ENCODE results near the gene LRRC51.

Gene LRRC51

DNA sequence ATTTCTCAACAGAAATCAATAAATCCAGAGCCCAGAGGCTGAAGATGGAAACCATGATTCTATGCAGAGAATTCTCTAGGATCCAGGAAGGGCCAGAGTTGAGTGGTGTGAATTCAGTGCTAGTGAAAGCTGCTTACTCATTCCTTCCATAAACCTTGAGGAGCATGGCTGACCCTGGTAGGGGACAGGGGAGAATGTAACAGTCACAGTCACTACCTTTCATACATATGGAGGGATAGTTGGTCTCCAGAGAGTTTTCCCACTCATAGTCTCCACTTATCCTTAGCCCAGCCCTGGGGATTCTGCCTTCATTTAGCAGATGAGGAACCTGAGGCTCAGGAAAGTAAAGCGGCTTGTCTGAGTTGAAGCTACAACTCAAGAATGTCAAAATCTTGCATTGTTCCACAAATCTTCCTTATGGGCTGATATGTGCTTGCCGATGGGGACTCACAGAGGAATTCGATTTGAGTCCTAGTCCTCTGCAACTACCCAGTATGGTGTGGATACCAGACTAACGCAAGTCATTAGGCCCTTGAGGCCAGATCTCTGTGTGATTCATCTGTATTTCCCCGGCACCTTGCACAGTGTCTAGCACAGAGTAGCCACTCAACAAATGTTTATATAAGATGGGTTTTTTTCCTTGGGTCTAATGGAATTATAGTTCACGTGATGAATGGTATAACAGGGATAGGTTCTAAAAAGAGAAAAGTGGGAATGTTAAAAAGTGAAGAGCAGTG lies 35.5 kb downstream of the LRRC51 start:
- H3K4me3 ChIP-seq (ENCODE audit: low read depth, low read length) = no peak overlapping the region
- TF ChIP-seq, protein P1, sequence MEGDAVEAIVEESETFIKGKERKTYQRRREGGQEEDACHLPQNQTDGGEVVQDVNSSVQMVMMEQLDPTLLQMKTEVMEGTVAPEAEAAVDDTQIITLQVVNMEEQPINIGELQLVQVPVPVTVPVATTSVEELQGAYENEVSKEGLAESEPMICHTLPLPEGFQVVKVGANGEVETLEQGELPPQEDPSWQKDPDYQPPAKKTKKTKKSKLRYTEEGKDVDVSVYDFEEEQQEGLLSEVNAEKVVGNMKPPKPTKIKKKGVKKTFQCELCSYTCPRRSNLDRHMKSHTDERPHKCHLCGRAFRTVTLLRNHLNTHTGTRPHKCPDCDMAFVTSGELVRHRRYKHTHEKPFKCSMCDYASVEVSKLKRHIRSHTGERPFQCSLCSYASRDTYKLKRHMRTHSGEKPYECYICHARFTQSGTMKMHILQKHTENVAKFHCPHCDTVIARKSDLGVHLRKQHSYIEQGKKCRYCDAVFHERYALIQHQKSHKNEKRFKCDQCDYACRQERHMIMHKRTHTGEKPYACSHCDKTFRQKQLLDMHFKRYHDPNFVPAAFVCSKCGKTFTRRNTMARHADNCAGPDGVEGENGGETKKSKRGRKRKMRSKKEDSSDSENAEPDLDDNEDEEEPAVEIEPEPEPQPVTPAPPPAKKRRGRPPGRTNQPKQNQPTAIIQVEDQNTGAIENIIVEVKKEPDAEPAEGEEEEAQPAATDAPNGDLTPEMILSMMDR (IDR thresholded peaks at IDR 0.05; ENCODE audit: insufficient read depth, low read depth, low read length, missing control alignments) = no peak
- DNase-seq (ENCODE audit: low read depth) = no peak

DNA sequence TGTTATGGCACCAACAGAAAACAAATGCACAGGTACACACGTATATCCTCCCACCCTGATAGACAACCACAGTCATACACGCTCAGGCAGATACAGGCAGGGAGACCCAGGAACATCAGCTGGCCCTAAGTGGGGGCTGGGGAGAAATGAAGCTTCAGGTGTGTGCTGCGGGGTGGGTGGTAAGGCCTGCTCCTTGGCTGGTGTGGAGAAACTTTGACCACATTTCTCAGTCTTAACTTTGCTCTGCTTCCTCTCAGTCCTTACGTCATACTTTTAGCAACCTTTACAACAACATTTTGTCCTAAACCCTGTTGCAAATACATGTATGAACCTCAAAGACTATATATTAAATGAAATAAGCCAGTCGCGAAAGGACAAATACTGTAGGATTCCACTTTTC lies 38.5 kb downstream of the LRRC51 start:
- TF ChIP-seq, protein P1 (IDR thresholded peaks at IDR 0.05; ENCODE audit: insufficient read depth, low read depth, low read length, missing control alignments) = no peak
- no peak for DNase-seq (ENCODE audit: low read depth)
- H3K4me3 ChIP-seq (ENCODE audit: low read depth, low read length) = no peak overlapping the region

DNA sequence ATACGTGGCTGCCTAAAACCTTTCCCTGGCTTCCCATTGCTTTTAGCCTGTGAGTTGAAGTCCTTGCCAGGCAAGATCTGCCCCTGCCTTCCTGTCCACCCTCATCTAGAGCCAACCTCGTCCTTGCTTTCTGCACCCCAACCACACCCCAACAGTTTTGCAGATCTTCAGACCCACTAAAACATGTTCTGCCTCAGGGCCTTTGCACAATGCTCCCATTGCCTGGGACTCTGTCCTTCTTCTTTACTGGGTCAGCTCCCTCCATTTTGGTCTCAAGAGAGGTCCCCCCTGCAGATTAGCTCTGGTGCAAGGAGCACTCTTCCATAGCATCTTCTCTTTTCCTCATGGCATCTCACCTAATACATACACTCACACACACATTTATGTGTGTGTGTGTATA lies 40.3 kb downstream of the LRRC51 start:
- TF ChIP-seq, protein P1 (IDR thresholded peaks at IDR 0.05; ENCODE audit: insufficient read depth, low read depth, low read length, missing control alignments) = no peak
- DNase-seq (ENCODE audit: low read depth) = no peak
- H3K4me3 ChIP-seq (ENCODE audit: low read depth, low read length) = no peak overlapping the region

DNA sequence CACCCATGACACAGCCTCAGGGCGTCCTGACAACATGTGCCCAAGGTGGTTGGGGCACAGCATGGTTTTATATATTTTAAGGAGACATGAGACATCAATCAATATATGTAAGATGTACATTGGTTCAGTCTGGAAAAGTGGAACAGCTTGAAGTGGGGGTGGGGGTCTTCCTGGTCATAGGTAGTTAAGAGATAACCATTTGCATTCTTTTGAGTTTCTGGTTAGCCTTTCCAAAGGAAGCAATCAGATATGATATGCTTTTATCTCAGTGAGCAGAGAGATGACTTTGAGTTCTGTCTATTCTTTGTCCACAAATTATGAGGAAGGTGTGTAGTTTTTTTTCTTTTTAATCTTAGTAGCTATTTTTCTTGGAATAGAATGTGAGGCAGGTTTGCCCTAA lies 42.0 kb downstream of the LRRC51 start:
- TF ChIP-seq, protein P1 (IDR thresholded peaks at IDR 0.05; ENCODE audit: insufficient read depth, low read depth, low read length, missing control alignments) = no peak
- H3K4me3 ChIP-seq (ENCODE audit: low read depth, low read length) = no peak overlapping the region
- DNase-seq (ENCODE audit: low read depth) = no peak

DNA sequence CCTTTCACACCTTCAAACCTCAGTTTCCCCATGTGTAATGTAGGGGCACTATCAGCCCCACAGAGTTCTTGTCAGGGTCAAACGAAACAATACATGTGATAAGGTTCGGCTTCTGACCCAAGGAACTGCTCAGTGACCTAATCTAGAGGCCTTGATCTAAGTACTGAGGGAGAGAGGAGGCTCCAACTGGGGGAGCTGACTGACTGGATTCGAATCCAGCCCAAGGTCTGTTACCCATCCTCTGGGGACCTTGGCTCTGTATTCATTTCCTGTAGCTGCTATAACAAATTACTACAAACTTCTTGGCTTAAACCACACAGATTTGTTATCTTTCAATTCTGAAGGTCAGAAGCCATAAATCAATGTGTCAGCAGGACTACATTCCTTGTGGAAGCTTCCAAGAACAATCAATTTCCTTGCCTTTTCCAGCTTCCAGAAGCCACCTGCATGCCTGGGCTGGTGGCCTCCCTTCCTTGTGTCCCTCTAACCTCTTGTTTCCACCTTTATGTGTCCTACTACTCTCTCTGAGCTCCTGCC lies 42.5 kb downstream of the LRRC51 start:
- H3K4me3 ChIP-seq (ENCODE audit: low read depth, low read length) = no peak overlapping the region
- DNase-seq (ENCODE audit: low read depth) = no peak
- TF ChIP-seq, protein P1 (IDR thresholded peaks at IDR 0.05; ENCODE audit: insufficient read depth, low read depth, low read length, missing control alignments) = no peak

DNA sequence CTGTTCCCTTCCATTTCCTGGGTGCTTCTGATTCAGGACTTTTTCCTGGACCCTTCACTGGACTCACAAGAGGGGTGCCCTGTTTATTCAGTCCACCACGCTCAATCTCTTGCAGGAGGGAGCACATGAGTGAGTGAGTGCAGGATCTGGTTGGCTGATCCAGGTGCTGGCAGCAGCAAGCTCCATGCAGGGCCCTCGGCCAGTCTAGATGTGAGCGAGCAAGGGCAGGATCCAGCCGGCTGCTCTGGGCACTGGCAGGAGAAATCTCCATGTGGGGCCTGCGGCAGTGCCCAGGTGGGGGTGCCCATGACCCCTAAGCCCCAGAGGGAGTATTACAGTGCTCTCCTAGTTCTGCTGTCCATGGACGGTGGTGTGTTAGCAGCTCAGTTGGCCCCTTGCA lies 43.4 kb downstream of the LRRC51 start:
- no peak for DNase-seq (ENCODE audit: low read depth)
- H3K4me3 ChIP-seq (ENCODE audit: low read depth, low read length) = no peak overlapping the region
- TF ChIP-seq, protein P1 (IDR thresholded peaks at IDR 0.05; ENCODE audit: insufficient read depth, low read depth, low read length, missing control alignments) = no peak

DNA sequence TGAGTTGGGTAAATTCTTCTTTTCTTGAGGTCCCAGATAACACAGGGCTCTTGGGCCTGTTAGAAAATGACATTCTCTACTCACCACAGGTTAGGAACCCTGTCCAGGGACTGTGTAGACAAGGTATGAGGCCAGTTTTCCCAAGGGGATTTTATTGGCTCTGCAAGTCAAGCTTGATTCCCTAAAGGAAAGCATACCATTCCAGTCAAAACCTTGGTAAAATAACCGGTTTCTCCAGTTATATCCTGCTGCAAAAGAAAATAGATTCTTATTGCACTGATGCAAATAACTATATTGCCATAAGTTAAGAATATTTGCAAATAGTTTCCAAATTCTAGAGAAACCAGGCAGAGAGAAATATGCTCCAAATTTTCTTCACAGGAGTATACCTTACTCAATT lies 45.3 kb downstream of the LRRC51 start:
- DNase-seq (ENCODE audit: low read depth) = no peak
- TF ChIP-seq, protein P1 (IDR thresholded peaks at IDR 0.05; ENCODE audit: insufficient read depth, low read depth, low read length, missing control alignments) = no peak
- no peak overlapping the region for H3K4me3 ChIP-seq (ENCODE audit: low read depth, low read length)

Data from GM12865 (cell line).